HEK293 (cell line): ENCODE measurements around the gene LHFPL3.

Experiments used
- CTCF ChIA-PET: fragments of 350-600 bp; formaldehyde crosslinking; extraction: SDS; loops from one replicate; lab custom pipeline; 2021; ENCODE audit warnings: antibody characterized with exemption; lab: Yijun Ruan, JAX
- POLR2A ChIA-PET: fragments of 300-600 bp; formaldehyde crosslinking; extraction: SDS; loops from one replicate; lab custom pipeline; 2020; ENCODE audit warnings: antibody characterized with exemption, inconsistent platforms; lab: Yijun Ruan, JAX
- H3K27ac ChIP-seq: fragments of 200-500 bp; sonication (Bioruptor generic); 2 replicates; pipeline ENCODE4 v1.5.1; 2014; ENCODE audit warnings: low read depth, low read length, control low read depth, inconsistent platforms; ENCODE audit errors: extremely low read depth
- H3K36me3 ChIP-seq, 2 experiments: fragments of 200-500 bp in 1 of 2; sonication (Bioruptor generic) in 1 of 2; 1 replicate in 1 of 2; 2 replicates in 1 of 2; pipeline ENCODE4 v1.5.1; 2014 to 2017; ENCODE audit warnings: inconsistent platforms in 2 of 2, low read length in 2 of 2; ENCODE audit not compliant: control insufficient read depth in 2 of 2, insufficient read depth in 1 of 2
- H3K4me1 ChIP-seq: fragments of 200-500 bp; sonication (Bioruptor generic); 2 replicates; pipeline ENCODE4 v1.5.1; 2014; ENCODE audit warnings: mild to moderate bottlenecking, low read length, inconsistent platforms; ENCODE audit not compliant: control insufficient read depth, insufficient read depth
- H3K4me3 ChIP-seq: 2 replicates; pipeline ENCODE4 v1.5.1; 2011; ENCODE audit warnings: low read depth, mild to moderate bottlenecking, control low read depth, low read length, moderate library complexity
- H3K9me3 ChIP-seq: fragments of 200-500 bp; sonication (Bioruptor generic); 2 replicates; pipeline ENCODE4 v1.5.1; 2014; ENCODE audit warnings: low read depth, low read length, inconsistent platforms; ENCODE audit not compliant: control insufficient read depth, insufficient read depth
- BCL6B ChIP-seq: fragments of 450-650 bp; formaldehyde crosslinking; IDR thresholded peaks from 2 replicates; pipeline ENCODE4 v1.5.1; 2017; ENCODE audit warnings: missing biosample characterization, missing genetic modification characterization
- GFI1B ChIP-seq: fragments of 450-650 bp; formaldehyde crosslinking; IDR thresholded peaks from 2 replicates; pipeline ENCODE4 v1.5.1; 2016; ENCODE audit warnings: missing biosample characterization, missing genetic modification characterization
- KLF8 ChIP-seq: fragments of 450-650 bp; formaldehyde crosslinking; IDR thresholded peaks from 2 replicates; pipeline ENCODE4 v1.5.1; 2016; ENCODE audit warnings: missing biosample characterization, missing genetic modification characterization
- MEIS1 ChIP-seq: sonication (generic); formaldehyde crosslinking; IDR thresholded peaks from 2 replicates; pipeline ENCODE4 v1.8.1; 2022; ENCODE audit warnings: missing genetic modification reagents, mild to moderate bottlenecking, borderline replicate concordance
- RBAK ChIP-seq: fragments of 450-650 bp; formaldehyde crosslinking; IDR thresholded peaks from 2 replicates; pipeline ENCODE4 v1.5.1; 2016; ENCODE audit warnings: missing biosample characterization, missing genetic modification characterization
- ZBTB10 ChIP-seq: fragments of 450-650 bp; formaldehyde crosslinking; IDR thresholded peaks from 2 replicates; pipeline ENCODE4 v1.5.1; 2016; ENCODE audit warnings: missing biosample characterization, missing genetic modification characterization
- ZBTB20 ChIP-seq: fragments of 450-650 bp; formaldehyde crosslinking; IDR thresholded peaks from 2 replicates; pipeline ENCODE4 v1.5.1; 2016; ENCODE audit warnings: missing biosample characterization, missing genetic modification characterization
- ZNF10 ChIP-seq: fragments of 450-650 bp; formaldehyde crosslinking; IDR thresholded peaks from 2 replicates; pipeline ENCODE4 v1.5.1; 2017; ENCODE audit warnings: missing biosample characterization, missing genetic modification characterization
- ZNF112 ChIP-seq: fragments of 450-650 bp; formaldehyde crosslinking; IDR thresholded peaks from 2 replicates; pipeline ENCODE4 v1.5.0; 2017; ENCODE audit warnings: missing biosample characterization, missing genetic modification characterization
- ZNF223 ChIP-seq: fragments of 450-650 bp; formaldehyde crosslinking; IDR thresholded peaks from 2 replicates; pipeline ENCODE4 v1.5.1; 2016; ENCODE audit warnings: missing biosample characterization, missing genetic modification characterization
- ZNF324 ChIP-seq: fragments of 450-650 bp; formaldehyde crosslinking; IDR thresholded peaks from 2 replicates; pipeline ENCODE4 v1.5.1; 2016; ENCODE audit warnings: missing biosample characterization, missing genetic modification characterization
- ZNF423 ChIP-seq: fragments of 450-650 bp; formaldehyde crosslinking; IDR thresholded peaks from 2 replicates; pipeline ENCODE4 v1.5.1; 2016; ENCODE audit warnings: missing biosample characterization, missing genetic modification characterization
- ZNF510 ChIP-seq: fragments of 450-650 bp; formaldehyde crosslinking; IDR thresholded peaks from 2 replicates; pipeline ENCODE4 v1.5.1; 2018; ENCODE audit warnings: mild to moderate bottlenecking, missing genetic modification characterization, missing biosample characterization; ENCODE audit not compliant: insufficient replicate concordance
- ZNF530 ChIP-seq: fragments of 450-650 bp; formaldehyde crosslinking; IDR thresholded peaks from 2 replicates; pipeline ENCODE4 v1.5.1; 2016; ENCODE audit warnings: low read depth, missing biosample characterization, missing genetic modification characterization
- ZNF558 ChIP-seq: fragments of 450-650 bp; formaldehyde crosslinking; IDR thresholded peaks from 2 replicates; pipeline ENCODE4 v1.5.1; 2016; ENCODE audit warnings: missing biosample characterization, missing genetic modification characterization
- ZNF561 ChIP-seq: fragments of 450-650 bp; IDR thresholded peaks from 2 replicates; pipeline ENCODE4 v1.5.1; 2018; ENCODE audit warnings: missing biosample characterization, missing genetic modification characterization, borderline replicate concordance
- ZNF571 ChIP-seq: fragments of 450-650 bp; formaldehyde crosslinking; IDR thresholded peaks from 2 replicates; pipeline ENCODE4 v1.5.0; 2017; ENCODE audit warnings: missing biosample characterization, missing genetic modification characterization
- ZNF585B ChIP-seq: fragments of 450-650 bp; formaldehyde crosslinking; IDR thresholded peaks from 2 replicates; pipeline ENCODE4 v1.5.1; 2016; ENCODE audit warnings: missing biosample characterization, missing genetic modification characterization
- ZNF645 ChIP-seq: fragments of 450-650 bp; formaldehyde crosslinking; IDR thresholded peaks from 2 replicates; pipeline ENCODE4; 2016; ENCODE audit warnings: missing biosample characterization, missing genetic modification characterization
- ZNF664 ChIP-seq: fragments of 450-650 bp; formaldehyde crosslinking; IDR thresholded peaks from 2 replicates; pipeline ENCODE4 v1.5.1; 2016; ENCODE audit warnings: missing biosample characterization, missing genetic modification characterization
- ZNF707 ChIP-seq: fragments of 450-650 bp; formaldehyde crosslinking; IDR thresholded peaks from 2 replicates; pipeline ENCODE4 v1.5.1; 2016; ENCODE audit warnings: missing biosample characterization, missing genetic modification characterization
- ZNF747 ChIP-seq: fragments of 450-650 bp; formaldehyde crosslinking; IDR thresholded peaks from 2 replicates; pipeline ENCODE4 v1.5.1; 2016; ENCODE audit warnings: missing biosample characterization, missing genetic modification characterization
- ZNF830 ChIP-seq: fragments of 450-650 bp; IDR thresholded peaks from 2 replicates; pipeline ENCODE4 v1.5.0; 2018; ENCODE audit warnings: missing biosample characterization, missing genetic modification characterization, low read depth, mild to moderate bottlenecking, moderate library complexity
- ZNF843 ChIP-seq: fragments of 450-650 bp; formaldehyde crosslinking; IDR thresholded peaks from 2 replicates; pipeline ENCODE4 v1.5.1; 2016; ENCODE audit warnings: missing biosample characterization, missing genetic modification characterization

The LHFPL3 gene

GRCh38 chr7:104950754-104951153 is 622.4 kb downstream of the LHFPL3 start:
- no peaks in the 10 kb centered on the region for H3K36me3 ChIP-seq
- no peak overlapping the region for H3K4me3 ChIP-seq
- TF ChIP-seq ZNF324 (tag by site-specific recombination) (no peak), ZNF558 (tag by site-specific recombination) (no peak), ZBTB20 (tag by site-specific recombination) (no peak), ZNF112 (tag by site-specific recombination) (no peak), ZNF664 (tag by site-specific recombination) (no peak), ZNF10 (no peak), ZNF585B (tag by site-specific recombination) (no peak), ZNF530 (tag by site-specific recombination) (no peak), GFI1B (no peak), ZNF510 (tag by site-specific recombination) (no peak), KLF8 (tag by site-specific recombination) (no peak), ZNF707 (tag by site-specific recombination) (no peak), ZNF843 (no peak), BCL6B (tag by site-specific recombination) (no peak), ZNF571 (tag by site-specific recombination) (no peak), ZNF223 (no peak), RBAK (tag by site-specific recombination) (no peak), ZNF423 (tag by site-specific recombination) (no peak), ZNF561 (tag by site-specific recombination) (no peak)
- TF ChIP-seq, all 188 proteins: peak for 0
- Histone ChIP-seq H3K27ac (no peak overlapping the region), H3K4me1 (no peaks in the 10 kb centered on the region; the same call in 1 of the 2 replicates), H3K9me3 (no peaks in the 10 kb centered on the region)
- POLR2A ChIA-PET = no interaction called here
- CTCF ChIA-PET = interaction anchor here (0.6 kb wide), 1 partner anchor 127 kb away, joined by 4 read pairs; no protein-coding TSS in a partner anchor

- no peaks in the 10 kb centered on the region for H3K9me3 ChIP-seq
- TF ChIP-seq ZNF830 (tag by site-specific recombination) (no peak), ZBTB10 (tag by site-specific recombination) (no peak), ZNF645 (tag by site-specific recombination) (no peak), MEIS1 (CRISPR knock-in tag) (no peak), ZNF747 (tag by site-specific recombination) (no peak)
- H3K4me1 ChIP-seq = no peaks in the 10 kb centered on the region; the same call in 1 of the 2 replicates
- CTCF ChIA-PET = interaction anchor here (0.6 kb wide), 1 partner anchor 126 kb away, joined by 4 read pairs; no protein-coding TSS in a partner anchor
- POLR2A ChIA-PET = no interaction called here
- no peak overlapping the region for H3K4me3 ChIP-seq
- H3K27ac ChIP-seq = no peak overlapping the region
- no peaks in the 10 kb centered on the region for H3K36me3 ChIP-seq
Observed at GRCh38 chr7:104951546-104951945, 623.1 kb downstream of the LHFPL3 start.
